Frontal cortex (tissue), 4 donors: ENCODE data around the gene DNAAF3. TPM values are rescaled to one million over a fixed set of nuclear protein-coding genes. Genes with fewer than 3 reads are reported as not detected.

ENCODE experiments used
- DNase-seq, 2 donors: peaks; one replicate each; pipeline ENCODE4 v3.0.0; 2012; ENCODE audit warnings: low spot score in 2 of 2
- FAIRE-seq: peaks from 2 replicates; lab custom pipeline; 2012; peaks lifted over from hg19 to GRCh38; lab: Jason Lieb, UNC
- total RNA-seq: library from RNA; depleted of rRNA; stranded (reverse); fragments of >200 nt; gene quantifications from one replicate; pipeline ENCODE4 v1.2.3, GENCODE V29; 2014
- donor health status: control.
- donor health status: control.
- donor health status: control.

DNAAF3 gene
- total RNA-seq, 1 donor from 2014 or later: not detected

DNA sequence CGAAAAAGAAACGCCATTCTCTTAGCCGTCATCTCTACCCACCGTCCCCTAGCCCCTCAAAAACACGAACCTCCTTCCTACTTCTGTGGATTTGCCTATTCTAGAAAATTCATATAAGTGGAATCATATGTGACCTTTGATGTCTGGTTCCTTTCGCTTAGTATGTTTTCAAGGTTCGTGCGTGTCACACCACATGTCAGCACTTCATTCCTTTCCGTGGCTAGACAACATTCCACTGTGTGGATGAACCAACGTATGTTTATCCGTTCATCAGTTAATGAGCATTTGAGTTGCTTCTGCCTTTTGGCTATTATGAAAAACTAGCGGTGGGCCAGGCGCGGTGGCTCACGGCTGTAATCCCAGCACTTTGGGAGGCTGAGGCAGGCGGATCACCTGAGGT, 35.0 kb downstream of the DNAAF3 start:
- FAIRE-seq: no peak
- no peak for DNase-seq

DNA sequence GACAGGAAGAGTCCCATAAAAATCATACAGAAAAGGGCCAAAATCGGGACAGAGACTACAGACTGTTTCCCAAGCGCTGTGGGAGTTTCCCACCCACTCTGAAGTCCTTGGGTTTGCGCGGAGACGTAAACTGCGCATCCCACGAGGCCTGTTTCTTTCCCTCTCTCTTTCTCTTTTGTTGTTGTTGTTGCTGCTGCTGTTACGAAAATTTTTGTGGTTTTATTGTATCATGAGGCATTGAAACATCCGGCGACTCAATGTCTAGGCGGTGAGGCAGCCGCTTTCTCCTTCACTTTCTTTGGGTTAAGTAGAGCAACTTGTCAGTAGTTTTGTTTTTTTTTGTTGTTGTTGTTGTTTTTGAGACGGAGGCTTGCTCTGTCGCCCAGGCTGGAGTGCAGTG, 47.4 kb downstream of the DNAAF3 start:
- no peak for FAIRE-seq
- no peak for DNase-seq

DNA sequence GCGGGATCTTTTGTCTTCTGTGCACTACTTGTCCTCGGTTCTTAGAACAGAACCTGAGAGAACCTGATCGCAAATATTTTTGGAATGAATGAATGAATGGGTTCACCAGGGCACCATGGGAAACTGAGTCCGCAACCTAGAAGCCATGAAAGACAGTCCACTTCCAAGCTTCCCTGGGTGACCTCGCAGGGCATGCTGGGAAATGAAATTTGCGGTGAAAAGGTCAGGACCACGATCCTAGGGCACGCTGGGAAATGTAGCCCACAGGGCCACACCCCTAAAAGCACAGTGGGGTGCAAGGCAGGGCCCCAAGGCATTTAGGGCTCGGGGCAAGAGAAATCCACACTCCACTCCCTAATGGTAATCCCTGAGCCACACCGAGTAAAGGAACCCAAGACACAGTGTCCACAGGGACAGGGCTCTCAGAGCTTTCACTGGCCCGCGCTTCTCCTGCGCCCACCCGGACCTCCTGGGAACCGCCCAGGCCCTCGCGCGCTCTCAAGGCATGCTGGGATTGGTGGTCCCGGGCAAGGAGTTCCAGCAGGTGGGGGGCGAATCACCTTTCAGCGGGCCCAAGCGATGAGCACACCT, 47.9 kb downstream of the DNAAF3 start:
- DNase-seq (peak; percentile 59 to 63), FAIRE-seq (no peak)

DNA sequence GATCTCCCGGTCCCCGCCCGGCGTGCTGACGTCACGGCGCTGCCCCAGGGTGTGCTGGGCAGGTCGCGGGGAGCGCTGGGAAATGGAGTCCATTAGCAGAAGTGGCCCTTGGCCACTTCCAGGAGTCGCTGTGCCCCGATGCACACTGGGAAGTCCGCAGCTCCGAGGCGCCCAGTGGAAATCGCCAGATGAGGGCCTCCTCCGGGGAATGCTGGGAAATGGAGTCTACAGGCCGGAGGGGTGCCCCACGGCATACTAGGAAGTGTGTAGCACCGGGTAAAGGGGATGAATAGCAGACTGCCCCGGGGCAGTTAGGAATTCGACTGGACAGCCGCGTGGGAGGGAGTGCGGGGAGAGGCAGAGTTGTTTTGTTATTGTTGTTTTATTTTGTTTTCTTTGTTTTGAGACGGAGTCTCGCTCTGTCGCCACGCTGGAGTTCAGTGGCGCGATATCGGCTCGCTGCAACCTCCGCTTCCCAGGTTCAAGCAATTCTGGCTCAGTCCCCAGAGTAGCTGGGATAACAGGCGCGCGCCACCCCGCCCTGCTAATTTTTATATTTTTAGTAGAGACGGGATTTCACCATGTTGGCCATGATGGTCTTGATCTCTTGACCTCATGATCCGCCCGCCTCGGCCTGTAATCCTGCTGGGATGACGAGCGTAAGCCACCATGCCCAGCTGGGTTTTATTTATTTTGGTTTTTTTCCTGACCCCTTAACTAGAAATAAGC, 48.6 kb downstream of the DNAAF3 start:
- peak; percentile 100 for DNase-seq
- no peak for FAIRE-seq

DNA sequence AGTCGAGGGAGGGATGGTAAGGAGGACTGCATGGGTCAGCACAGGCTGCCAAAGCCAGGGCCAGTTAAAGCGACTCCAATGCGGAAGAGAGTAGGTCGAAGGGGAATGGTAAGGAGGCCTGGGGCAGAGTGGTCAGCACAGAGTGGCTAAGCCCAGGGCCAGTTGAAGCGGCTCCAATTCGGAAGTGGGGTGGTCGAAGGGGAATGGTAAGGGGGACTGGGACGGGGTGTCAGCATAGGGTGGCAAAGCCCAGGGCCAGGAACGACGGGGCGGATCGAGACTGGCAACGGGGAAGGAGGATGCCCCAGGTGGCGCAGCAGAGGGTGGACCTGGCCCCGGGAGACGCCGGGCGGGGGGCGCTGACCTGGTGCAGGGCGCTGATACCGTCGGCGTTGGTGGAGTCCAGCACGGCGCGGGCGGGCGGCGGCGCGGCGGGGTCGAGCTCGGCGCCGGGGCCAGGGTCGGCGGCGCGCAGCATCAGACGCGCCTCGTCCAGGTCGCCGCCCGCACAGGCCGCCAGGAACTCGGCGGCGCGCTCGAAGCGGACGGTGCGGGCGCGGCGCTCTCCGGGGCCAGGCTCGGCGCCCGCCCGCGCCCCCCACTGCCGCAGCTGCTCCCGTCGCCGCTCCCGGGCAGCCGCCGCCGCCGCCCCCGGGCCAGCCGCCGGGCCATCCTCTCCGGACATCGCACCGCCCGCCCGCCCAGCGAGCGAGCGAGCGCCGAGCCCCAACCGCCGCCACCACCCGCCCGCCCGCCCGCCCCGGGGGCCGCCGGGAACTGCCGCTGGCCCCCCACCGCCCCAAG, 49.4 kb downstream of the DNAAF3 start, which contains the start of gene PPP1R12C:
Gene PPP1R12C (minus strand): TSS at position 779 of the 804 bp plus-strand sequence. CDS start 94 bp downstream, at position 685.
- DNase-seq: no peak
- FAIRE-seq: no peak

DNA sequence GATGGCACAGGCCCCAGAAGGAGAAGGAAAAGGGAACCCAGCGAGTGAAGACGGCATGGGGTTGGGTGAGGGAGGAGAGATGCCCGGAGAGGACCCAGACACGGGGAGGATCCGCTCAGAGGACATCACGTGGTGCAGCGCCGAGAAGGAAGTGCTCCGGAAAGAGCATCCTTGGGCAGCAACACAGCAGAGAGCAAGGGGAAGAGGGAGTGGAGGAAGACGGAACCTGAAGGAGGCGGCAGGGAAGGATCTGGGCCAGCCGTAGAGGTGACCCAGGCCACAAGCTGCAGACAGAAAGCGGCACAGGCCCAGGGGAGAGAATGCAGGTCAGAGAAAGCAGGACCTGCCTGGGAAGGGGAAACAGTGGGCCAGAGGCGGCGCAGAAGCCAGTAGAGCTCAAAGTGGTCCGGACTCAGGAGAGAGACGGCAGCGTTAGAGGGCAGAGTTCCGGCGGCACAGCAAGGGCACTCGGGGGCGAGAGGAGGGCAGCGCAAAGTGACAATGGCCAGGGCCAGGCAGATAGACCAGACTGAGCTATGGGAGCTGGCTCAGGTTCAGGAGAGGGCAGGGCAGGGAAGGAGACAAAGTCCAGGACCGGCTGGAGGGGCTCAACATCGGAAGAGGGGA, 50.1 kb downstream of the DNAAF3 start:
- FAIRE-seq (no peak), DNase-seq (peak; percentile 81 to 84)

DNA sequence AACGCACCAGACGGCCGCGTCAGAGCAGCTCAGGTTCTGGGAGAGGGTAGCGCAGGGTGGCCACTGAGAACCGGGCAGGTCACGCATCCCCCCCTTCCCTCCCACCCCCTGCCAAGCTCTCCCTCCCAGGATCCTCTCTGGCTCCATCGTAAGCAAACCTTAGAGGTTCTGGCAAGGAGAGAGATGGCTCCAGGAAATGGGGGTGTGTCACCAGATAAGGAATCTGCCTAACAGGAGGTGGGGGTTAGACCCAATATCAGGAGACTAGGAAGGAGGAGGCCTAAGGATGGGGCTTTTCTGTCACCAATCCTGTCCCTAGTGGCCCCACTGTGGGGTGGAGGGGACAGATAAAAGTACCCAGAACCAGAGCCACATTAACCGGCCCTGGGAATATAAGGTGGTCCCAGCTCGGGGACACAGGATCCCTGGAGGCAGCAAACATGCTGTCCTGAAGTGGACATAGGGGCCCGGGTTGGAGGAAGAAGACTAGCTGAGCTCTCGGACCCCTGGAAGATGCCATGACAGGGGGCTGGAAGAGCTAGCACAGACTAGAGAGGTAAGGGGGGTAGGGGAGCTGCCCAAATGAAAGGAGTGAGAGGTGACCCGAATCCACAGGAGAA, 50.9 kb downstream of the DNAAF3 start:
- FAIRE-seq (no peak), DNase-seq (no peak)

DNA sequence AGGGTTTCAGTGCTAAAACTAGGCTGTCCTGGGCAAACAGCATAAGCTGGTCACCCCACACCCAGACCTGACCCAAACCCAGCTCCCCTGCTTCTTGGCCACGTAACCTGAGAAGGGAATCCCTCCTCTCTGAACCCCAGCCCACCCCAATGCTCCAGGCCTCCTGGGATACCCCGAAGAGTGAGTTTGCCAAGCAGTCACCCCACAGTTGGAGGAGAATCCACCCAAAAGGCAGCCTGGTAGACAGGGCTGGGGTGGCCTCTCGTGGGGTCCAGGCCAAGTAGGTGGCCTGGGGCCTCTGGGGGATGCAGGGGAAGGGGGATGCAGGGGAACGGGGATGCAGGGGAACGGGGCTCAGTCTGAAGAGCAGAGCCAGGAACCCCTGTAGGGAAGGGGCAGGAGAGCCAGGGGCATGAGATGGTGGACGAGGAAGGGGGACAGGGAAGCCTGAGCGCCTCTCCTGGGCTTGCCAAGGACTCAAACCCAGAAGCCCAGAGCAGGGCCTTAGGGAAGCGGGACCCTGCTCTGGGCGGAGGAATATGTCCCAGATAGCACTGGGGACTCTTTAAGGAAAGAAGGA, 51.8 kb downstream of the DNAAF3 start:
- no peak for FAIRE-seq
- DNase-seq: no peak

DNA sequence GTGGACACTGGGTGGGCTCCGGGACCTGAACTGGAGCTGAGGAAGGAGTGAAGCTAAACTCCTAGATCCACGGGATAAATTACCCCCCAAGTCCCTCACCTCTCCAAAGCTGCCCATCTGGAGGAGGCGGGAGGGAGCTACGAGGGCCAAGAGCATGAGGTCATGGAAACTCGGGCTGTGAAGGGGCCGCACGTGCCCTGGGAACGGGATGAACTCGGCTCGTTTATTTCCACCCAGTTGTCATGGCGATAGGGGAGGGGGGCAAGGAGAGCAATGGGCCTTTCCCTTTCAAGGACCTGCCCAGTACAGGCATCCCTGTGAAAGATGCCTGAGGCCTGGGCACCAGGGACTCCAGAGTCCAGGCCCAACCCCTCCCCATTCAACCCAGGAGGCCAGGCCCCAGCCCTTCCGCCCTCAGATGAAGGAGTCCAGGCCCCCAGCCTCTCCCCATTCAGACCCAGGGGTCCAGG, 52.8 kb downstream of the DNAAF3 start:
- DNase-seq (peak; percentile 60 to 85), FAIRE-seq (no peak)

DNA sequence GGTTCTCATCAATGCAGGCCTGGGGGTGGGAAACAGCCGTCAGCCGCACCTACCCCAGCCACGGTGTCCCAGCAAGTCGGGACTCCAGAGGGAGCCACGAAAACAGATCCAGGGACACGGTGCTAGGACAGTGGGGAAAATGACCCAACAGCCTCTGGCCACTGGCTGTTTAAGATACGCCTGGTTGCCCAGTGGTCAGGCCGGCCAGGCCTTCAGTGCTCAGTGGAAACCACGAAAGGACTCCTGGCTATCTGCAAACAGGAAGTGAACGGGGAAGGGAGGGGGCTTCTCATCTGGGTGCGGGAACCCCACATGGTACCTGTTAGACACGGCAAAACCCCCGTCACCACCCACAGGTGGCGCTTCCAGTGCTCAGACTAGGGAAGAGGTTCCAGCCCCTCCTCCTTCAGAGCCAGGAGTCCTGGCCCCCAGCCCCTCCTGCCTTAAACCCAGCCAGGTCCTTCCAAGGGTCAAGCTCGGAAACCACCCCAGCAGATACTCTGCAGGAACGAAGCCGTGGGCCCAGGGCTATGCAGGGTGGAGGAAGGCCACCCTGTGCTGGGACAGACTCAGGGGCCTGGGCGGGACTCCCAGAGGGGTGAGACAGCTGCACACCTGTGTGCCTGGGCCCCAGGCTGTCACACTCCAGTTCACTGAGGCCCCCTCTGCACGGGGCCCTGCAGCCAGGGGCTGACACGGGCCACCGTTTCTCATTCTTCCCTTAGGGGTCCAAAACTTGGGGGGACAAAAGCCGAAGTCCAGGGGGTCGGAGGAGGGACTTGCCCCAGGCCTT, 53.4 kb downstream of the DNAAF3 start:
- FAIRE-seq (no peak), DNase-seq (no peak)

DNA sequence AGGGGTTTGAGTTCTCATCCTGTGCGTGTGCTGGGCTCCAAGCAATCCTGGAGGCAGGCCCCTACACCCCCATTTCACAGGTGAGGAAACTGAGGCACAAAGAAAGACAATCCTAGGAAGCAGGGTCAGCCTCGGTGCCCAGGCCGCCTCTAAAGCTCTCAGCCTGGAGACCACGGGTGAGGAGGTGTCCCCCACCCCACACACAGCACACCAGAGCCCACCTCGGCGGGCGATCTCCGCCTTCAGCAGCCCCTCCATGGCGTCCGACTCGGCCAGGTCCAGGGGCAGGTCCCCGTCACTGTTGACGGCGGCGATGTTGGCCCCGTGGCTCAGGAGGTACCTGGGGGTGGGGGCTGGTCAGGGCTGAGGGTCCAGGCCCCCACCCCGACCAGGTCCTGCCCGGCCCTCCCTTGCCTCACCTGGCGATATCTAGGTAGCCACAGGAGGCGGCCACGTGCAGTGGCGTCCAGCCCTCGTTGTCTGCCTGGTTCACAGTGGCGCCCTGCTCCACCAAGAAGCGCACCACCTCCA, 54.1 kb downstream of the DNAAF3 start:
- DNase-seq (no peak), FAIRE-seq (no peak)

DNA sequence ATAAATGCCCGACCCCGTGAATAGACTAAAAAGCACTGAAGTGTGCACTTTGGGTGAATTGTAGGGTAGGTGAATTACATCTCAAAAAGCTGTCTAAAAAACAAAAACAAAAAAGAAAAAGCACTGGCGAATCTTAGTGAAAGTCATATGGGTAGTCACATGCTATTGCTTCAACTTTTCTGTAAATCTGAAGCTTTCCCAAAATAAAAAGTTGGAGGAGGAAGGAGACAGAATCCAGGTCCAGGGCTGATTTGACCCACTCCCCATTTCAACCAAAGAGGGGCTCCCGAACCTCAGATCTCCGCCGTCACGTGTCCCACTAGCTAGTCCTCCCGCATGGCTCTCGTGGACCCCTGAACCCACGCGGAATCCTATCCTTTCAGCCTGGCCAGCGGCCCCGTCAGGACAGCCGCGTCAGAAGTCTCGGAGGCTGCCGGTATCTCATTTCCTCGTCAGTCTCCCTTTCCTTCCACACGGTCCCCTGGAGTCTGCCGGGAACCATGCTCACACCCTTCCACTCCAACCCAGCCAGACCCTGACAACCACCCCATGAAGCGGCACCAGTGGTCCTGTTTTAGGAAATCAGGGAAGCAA, 55.1 kb downstream of the DNAAF3 start:
- no peak for FAIRE-seq

DNA sequence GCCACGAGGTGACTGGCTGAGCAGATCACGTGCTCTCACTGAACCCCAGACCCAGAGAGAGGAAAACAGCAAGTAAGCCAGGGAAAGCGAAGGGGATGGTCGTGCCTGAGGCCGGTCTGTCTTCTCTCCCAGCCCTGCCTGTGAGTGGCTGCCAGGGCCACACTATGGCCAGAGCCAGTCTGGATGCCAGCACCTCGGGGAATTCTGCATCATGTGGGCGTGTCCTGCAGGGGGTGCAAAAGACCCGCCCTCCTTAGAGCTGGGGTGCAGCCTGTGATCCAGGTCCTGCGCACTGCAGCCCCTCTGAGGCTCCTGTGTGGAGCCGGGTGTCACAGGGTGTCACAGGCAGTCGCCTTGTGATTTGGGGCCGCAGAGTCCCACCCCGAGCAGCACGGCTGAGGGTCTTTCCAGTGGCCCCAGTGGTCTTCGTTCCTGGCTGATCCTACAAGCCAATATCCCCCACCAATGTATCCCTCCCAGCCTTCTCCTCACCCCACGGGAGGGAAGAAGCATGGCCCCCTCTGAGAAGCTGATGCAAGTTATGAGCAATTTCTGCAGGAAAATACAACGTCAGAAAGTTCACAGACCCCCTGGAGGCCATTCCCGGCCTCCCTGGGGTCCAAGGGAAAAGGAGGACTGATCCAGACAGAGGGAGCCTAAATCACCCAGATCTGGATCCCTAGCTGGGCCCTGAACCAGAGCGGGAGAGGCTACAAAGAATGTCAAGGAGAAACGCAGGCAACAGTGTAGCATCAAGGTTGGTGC, 56.7 kb downstream of the DNAAF3 start:
- FAIRE-seq (no peak), DNase-seq (no peak)

More for the DNA sequence above, 55.1 kb downstream of the DNAAF3 start:
- no peak for DNase-seq
